GM06990 (cell line): ENCODE data around the gene CEP97.
"Not testable (repeated sequence)": the region's sequence is repeated elsewhere in the genome, so short reads cannot be mapped to it uniquely, and the experiment has no call there.

Experiments
- DNase-seq: peaks from one replicate; pipeline ENCODE4 v3.0.0-alpha.2; 2011; ENCODE audit not compliant: insufficient read length; ENCODE audit errors: extremely low read depth
- H3K27me3 ChIP-seq: replicated peaks from 2 replicates; pipeline ENCODE4 v1.6.0; 2011; ENCODE audit warnings: low read length; ENCODE audit not compliant: control insufficient read depth, insufficient read depth
- H3K36me3 ChIP-seq: 2 replicates; pipeline ENCODE4 v1.5.1; 2011; ENCODE audit warnings: low read length; ENCODE audit not compliant: control insufficient read depth, insufficient read depth
- H3K4me3 ChIP-seq: replicated peaks from 2 replicates; pipeline ENCODE4 v1.5.1; 2011; ENCODE audit warnings: low read depth, mild to moderate bottlenecking, control low read depth, low read length
- CTCF ChIP-seq: IDR thresholded peaks from 2 replicates; pipeline ENCODE4 v1.5.1; 2011; ENCODE audit warnings: low read length, control low read depth, mild to moderate bottlenecking, inconsistent platforms; ENCODE audit not compliant: insufficient read depth, poor library complexity, severe bottlenecking

CEP97 gene

GRCh38 chr3:101729586-101729985 is 5.2 kb downstream of the CEP97 start:
- DNase-seq: no peak
- peaks cover 7% of the 10 kb centered on the region for H3K36me3 ChIP-seq
- no peak for TF ChIP-seq CTCF
- H3K4me3 ChIP-seq: no peak overlapping the region
- H3K27me3 ChIP-seq: no peaks in the 10 kb centered on the region

DNA sequence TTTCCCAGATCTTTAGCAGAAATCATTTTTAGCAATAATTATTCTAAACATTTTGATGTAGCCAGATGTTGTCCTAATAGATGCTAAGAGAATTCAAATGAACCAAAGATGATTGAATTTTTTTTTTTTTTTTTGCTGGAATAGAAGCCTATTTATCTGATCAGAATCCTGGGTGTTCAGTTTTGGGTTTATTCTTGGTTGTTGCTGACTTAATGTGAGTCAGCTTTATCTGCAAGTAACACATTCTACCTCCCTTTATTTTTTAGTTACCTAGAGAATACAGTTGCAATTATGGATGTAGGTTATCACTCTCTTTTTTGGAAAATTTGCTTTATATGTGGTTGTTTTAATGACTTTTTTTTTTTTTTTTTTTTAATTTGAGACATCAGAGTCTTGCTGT is 6.4 kb downstream of the CEP97 start:
- TF ChIP-seq CTCF: no peak
- Histone ChIP-seq H3K27me3 (no peaks in the 10 kb centered on the region), H3K36me3 (peaks cover 16% of the 10 kb centered on the region), H3K4me3 (no peak overlapping the region)
- DNase-seq: no peak

- H3K27me3 ChIP-seq: no peaks in the 10 kb centered on the region
- DNase-seq: no peak
- no peak overlapping the region for H3K4me3 ChIP-seq
- no peak for TF ChIP-seq CTCF
- peaks cover 20% of the 10 kb centered on the region for H3K36me3 ChIP-seq
Measured at GRCh38 chr3:101732240-101732641, 7.8 kb downstream of the CEP97 start.

- TF ChIP-seq CTCF: no peak
- Histone ChIP-seq H3K4me3 (no peak overlapping the region), H3K36me3 (peaks cover 19% of the 10 kb centered on the region), H3K27me3 (no peaks in the 10 kb centered on the region)
- no peak for DNase-seq
Measured at GRCh38 chr3:101735833-101736232, 11.4 kb downstream of the CEP97 start.

GRCh38 chr3:101741914-101742313 is 17.5 kb downstream of the CEP97 start:
- DNase-seq, H3K36me3 ChIP-seq, H3K27me3 ChIP-seq, H3K4me3 ChIP-seq: not testable (repeated sequence)

GRCh38 chr3:101744811-101745210 is 20.4 kb downstream of the CEP97 start:
- TF ChIP-seq CTCF: no peak
- Histone ChIP-seq H3K27me3 (no peaks in the 10 kb centered on the region), H3K4me3 (no peak overlapping the region), H3K36me3 (no peaks in the 10 kb centered on the region)
- no peak for DNase-seq

DNA sequence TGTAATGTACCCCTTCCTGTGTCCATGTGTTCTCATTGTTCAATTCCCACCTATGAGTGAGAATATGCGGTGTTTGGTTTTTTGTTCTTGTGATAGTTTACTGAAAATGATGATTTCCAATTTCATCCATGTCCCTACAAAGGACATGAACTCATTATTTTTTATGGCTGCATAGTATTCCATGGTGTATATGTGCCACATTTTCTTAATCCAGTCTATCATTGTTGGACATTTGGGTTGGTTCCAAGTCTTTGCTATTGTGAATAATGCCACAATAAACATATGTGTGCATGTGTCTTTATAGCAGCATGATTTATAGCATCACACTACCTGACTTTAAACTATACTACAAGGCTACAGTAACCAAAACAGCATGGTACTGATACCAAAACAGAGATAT is 21.5 kb downstream of the CEP97 start:
- H3K36me3 ChIP-seq, DNase-seq, H3K4me3 ChIP-seq, H3K27me3 ChIP-seq: not testable (repeated sequence)

DNA sequence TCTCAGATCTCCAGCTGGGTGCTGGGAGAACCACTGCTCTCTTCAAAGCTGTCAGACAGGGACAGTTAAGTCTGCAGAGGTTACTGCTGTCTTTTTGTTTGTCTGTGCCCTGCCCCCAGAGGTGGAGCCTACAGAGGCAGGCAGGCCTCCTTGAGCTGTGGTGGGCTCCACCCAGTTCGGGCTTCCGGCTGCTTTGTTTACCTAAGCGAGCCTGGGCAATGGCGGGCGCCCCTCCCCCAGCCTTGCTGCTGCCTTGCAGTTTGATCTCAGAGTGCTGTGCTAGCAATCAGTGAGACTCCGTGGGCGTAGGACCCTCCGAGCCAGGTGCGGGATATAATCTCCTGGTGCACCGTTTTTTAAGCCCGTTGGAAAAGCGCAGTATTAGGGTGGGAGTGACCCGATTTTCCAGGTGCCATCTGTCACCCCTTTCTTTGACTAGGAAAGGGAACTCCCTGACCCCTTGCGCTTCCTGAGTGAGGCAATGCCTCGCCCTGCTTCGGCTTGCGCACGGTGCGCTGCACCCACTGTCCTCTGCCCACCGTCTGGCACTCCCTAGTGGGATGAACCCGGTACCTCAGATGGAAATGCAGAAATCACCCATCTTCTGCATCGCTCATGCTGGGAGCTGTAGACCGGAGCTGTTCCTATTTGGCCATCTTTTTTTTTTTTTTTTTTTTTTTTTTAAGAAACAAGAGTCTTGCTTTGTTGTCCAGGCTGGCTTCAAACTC is 29.1 kb downstream of the CEP97 start:
- not testable (repeated sequence) for H3K4me3 ChIP-seq, H3K36me3 ChIP-seq, DNase-seq, H3K27me3 ChIP-seq
